Stimulated activated memory B cell treated with anti-CD40 and anti-IgM and Interleukin-4, amounts not matched to agents 10 μg/mL and 1 μg/mL and 100 μg/mL, for 72 hours (primary cell): ENCODE data around the gene IL19.

Experiments used
- ATAC-seq: fragments of 150-1000 bp; cut with Tn5 transposase; 2 replicates; pipeline ENCODE4 v1.10.0; 2021
- H3K27ac Mint-ChIP-seq: one replicate; pipeline ENCODE4 v1.8.0; 2022; ENCODE audit warnings: mild to moderate bottlenecking, mixed read lengths
- H3K27me3 Mint-ChIP-seq: one replicate; pipeline ENCODE4 v1.8.0; 2022; ENCODE audit warnings: mixed read lengths
- H3K36me3 Mint-ChIP-seq: one replicate; pipeline ENCODE4 v1.8.0; 2022; ENCODE audit warnings: mixed read lengths
- H3K4me1 Mint-ChIP-seq: one replicate; pipeline ENCODE4 v1.8.0; 2022; ENCODE audit warnings: mixed read lengths
- H3K4me3 Mint-ChIP-seq: one replicate; pipeline ENCODE4 v1.8.0; 2022; ENCODE audit warnings: mild to moderate bottlenecking, moderate library complexity, mixed read lengths
- H3K9me3 Mint-ChIP-seq: one replicate; pipeline ENCODE4 v1.8.0; 2022; ENCODE audit warnings: mixed read lengths

Gene IL19

DNA sequence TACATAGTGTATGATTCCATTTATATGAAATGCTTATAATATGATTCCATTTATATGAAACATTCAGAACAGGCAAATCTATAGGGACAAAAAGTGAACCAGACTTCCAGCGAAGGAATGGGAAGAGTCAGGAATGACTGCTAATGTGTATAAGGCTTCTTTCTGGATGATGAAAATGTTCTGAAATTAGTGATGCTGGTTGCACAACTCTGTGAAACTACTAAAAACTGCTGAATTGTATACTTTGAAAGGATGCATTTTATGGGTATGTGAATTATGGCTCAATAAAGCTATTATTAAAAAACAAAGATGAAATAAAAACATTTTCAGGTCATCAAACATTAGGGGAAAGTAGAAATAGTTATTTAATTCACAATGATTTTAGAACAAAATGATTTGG lies 112.6 kb downstream of the IL19 start:
- peaks cover 2% of the 10 kb centered on the region for H3K4me1 Mint-ChIP-seq
- no peak overlapping the region for H3K4me3 Mint-ChIP-seq
- ATAC-seq = no peak
- peaks cover 13% of the 10 kb centered on the region for H3K9me3 Mint-ChIP-seq
- H3K27me3 Mint-ChIP-seq = no peaks in the 10 kb centered on the region
- peaks cover 6% of the 10 kb centered on the region for H3K36me3 Mint-ChIP-seq
- no peak overlapping the region for H3K27ac Mint-ChIP-seq

GRCh38 chr1:206883876-206884275 lies 113.3 kb downstream of the IL19 start:
- no peak for ATAC-seq
- Mint-ChIP-seq H3K4me3 (no peak overlapping the region), H3K27ac (no peak overlapping the region), H3K27me3 (no peaks in the 10 kb centered on the region), H3K9me3 (peaks cover 8% of the 10 kb centered on the region), H3K4me1 (peaks cover 5% of the 10 kb centered on the region), H3K36me3 (peaks cover 4% of the 10 kb centered on the region)

- H3K4me1 Mint-ChIP-seq = peaks cover 9% of the 10 kb centered on the region
- H3K27ac Mint-ChIP-seq = no peak overlapping the region
- H3K4me3 Mint-ChIP-seq = no peak overlapping the region
- no peak for ATAC-seq
- H3K27me3 Mint-ChIP-seq = no peaks in the 10 kb centered on the region
- H3K36me3 Mint-ChIP-seq = no peaks in the 10 kb centered on the region
- H3K9me3 Mint-ChIP-seq = peaks cover 4% of the 10 kb centered on the region
These were observed 114.9 kb downstream of the IL19 start for GRCh38 chr1:206885341-206886060.

DNA sequence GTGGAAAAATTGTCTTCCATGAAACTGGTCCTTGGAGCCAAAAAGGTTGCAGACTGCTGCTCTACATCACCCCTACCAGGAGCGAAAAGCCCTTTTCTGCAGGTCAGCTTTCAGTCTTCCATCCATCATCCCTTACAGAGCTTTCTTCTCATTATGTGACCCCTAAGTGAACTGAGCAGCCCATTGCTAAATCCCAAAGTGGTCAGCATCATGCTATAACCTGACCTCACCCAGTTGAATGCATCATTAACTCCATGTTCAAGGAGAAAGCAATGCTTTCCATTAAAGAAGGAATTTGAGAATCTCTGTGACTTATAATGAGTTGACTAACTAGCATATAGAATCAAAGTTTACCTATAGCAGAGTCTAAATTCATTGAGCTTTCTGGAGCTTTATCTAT lies 116.3 kb downstream of the IL19 start:
- peaks cover 22% of the 10 kb centered on the region for H3K4me1 Mint-ChIP-seq
- no peak overlapping the region for H3K4me3 Mint-ChIP-seq
- H3K27ac Mint-ChIP-seq = no peak overlapping the region
- no peaks in the 10 kb centered on the region for H3K27me3 Mint-ChIP-seq
- H3K36me3 Mint-ChIP-seq = no peaks in the 10 kb centered on the region
- peaks cover 4% of the 10 kb centered on the region for H3K9me3 Mint-ChIP-seq
- no peak for ATAC-seq

- H3K27ac Mint-ChIP-seq = no peak overlapping the region
- no peak for ATAC-seq
- peaks cover 23% of the 10 kb centered on the region for H3K4me1 Mint-ChIP-seq
- H3K9me3 Mint-ChIP-seq = peaks cover under 1% of the 10 kb centered on the region
- no peaks in the 10 kb centered on the region for H3K36me3 Mint-ChIP-seq
- H3K27me3 Mint-ChIP-seq = no peaks in the 10 kb centered on the region
- no peak overlapping the region for H3K4me3 Mint-ChIP-seq
These were observed 117.1 kb downstream of the IL19 start for GRCh38 chr1:206887701-206888100.

GRCh38 chr1:206890125-206891060 lies 119.8 kb downstream of the IL19 start:
- Mint-ChIP-seq H3K27me3 (no peaks in the 10 kb centered on the region), H3K27ac (no peak overlapping the region), H3K36me3 (no peaks in the 10 kb centered on the region), H3K4me1 (peaks cover 30% of the 10 kb centered on the region), H3K9me3 (no peaks in the 10 kb centered on the region), H3K4me3 (no peak overlapping the region)
- ATAC-seq = no peak

DNA sequence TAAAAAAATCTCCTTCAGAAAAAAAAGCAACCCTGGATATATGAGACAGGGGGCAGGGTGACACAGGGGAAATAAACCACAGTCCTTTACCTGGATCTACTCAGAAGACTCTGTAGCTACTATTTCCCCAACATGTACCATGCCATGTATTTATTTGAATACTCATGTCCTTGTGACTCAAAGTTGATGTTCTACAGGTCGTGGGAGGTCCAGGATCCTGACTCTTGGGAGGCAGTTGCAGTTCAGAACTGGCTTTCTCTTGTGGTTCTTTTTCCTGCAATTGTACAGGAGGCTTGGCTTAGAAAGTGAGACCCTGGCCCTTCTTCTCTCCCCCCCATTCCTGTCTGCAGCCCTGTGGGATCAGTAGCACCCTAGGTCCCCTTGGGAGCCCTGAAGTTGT lies 120.8 kb downstream of the IL19 start:
- Mint-ChIP-seq H3K27ac (no peak overlapping the region), H3K4me1 (peaks cover 30% of the 10 kb centered on the region)
- ATAC-seq = no peak

More for the DNA sequence above, 120.8 kb downstream of the IL19 start:
- H3K36me3 Mint-ChIP-seq = no peaks in the 10 kb centered on the region
- H3K4me3 Mint-ChIP-seq = no peak overlapping the region
- H3K9me3 Mint-ChIP-seq = no peaks in the 10 kb centered on the region
- no peaks in the 10 kb centered on the region for H3K27me3 Mint-ChIP-seq
